GF-D8 (cell line): ENCODE measurements around the gene TRPV2.

ENCODE experiments used
- DNase-seq: peaks from one replicate; lab custom pipeline; 2025; lab: John Stamatoyannopoulos, UW

TRPV2 gene

GRCh38 chr17:16477255-16477654 is 61.9 kb downstream of the TRPV2 start:
- no peak for DNase-seq

GRCh38 chr17:16477666-16478065 is 62.3 kb downstream of the TRPV2 start:
- DNase-seq: no peak

GRCh38 chr17:16478649-16479048 is 63.3 kb downstream of the TRPV2 start:
- DNase-seq: no peak

GRCh38 chr17:16479264-16479663 is 63.9 kb downstream of the TRPV2 start:
- DNase-seq: no peak

- no peak for DNase-seq
Measured at GRCh38 chr17:16480995-16481394, 65.6 kb downstream of the TRPV2 start.

GRCh38 chr17:16482253-16482652 is 66.9 kb downstream of the TRPV2 start:
- no peak for DNase-seq

- no peak for DNase-seq
Measured at GRCh38 chr17:16483021-16483645, 67.8 kb downstream of the TRPV2 start.

- no peak for DNase-seq
Measured at GRCh38 chr17:16484445-16485175, 69.2 kb downstream of the TRPV2 start.
